ENCODE data around the gene TBC1D14. TPM values are rescaled to one million over a fixed set of nuclear protein-coding genes. Genes with fewer than 3 reads are reported as not detected.
A peak's percentile ranks its signal among the peaks of the same experiment; 100 is the strongest.

Gene TBC1D14
- total and polyA plus RNA-seq, 2 of the 8 experiments (the other 6 are each of a cell fraction or from before 2014, with no cell fraction given): 45.6 to 48.2 TPM

- TF ChIP-seq MAFK (IDR thresholded peaks at IDR 0.05; ENCODE audit: low read depth, low read length): no peak
- TF ChIP-seq TCF12 (IDR thresholded peaks at IDR 0.05; ENCODE audit: low read depth, low read length): no peak
- TF ChIP-seq SUZ12 (IDR thresholded peaks at IDR 0.05; ENCODE audit: low read length): no peak
- TF ChIP-seq, protein P1, sequence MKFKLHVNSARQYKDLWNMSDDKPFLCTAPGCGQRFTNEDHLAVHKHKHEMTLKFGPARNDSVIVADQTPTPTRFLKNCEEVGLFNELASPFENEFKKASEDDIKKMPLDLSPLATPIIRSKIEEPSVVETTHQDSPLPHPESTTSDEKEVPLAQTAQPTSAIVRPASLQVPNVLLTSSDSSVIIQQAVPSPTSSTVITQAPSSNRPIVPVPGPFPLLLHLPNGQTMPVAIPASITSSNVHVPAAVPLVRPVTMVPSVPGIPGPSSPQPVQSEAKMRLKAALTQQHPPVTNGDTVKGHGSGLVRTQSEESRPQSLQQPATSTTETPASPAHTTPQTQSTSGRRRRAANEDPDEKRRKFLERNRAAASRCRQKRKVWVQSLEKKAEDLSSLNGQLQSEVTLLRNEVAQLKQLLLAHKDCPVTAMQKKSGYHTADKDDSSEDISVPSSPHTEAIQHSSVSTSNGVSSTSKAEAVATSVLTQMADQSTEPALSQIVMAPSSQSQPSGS (IDR thresholded peaks at IDR 0.05; ENCODE audit: low read length): no peak
- no peak for TF ChIP-seq E2F6 (IDR thresholded peaks at IDR 0.05)
- peak; percentile 99 for TF ChIP-seq PHF8 (conservative IDR thresholded peaks at IDR 0.05; ENCODE audit: low read depth, low read length)
These were observed at the start of gene TBC1D14 (continued) for GRCh38 chr4:6909113-6909969.
